GM04504 (cell line): ENCODE results near the gene POLN.

ENCODE experiments used
- DNase-seq: peaks from one replicate; pipeline ENCODE4 v3.0.0-alpha.2; 2012; ENCODE audit warnings: low read depth

The POLN gene

GRCh38 chr4:2069161-2069971 lies 172.6 kb downstream of the POLN start:
- DNase-seq: no peak

GRCh38 chr4:2068566-2068965 lies 173.4 kb downstream of the POLN start:
- no peak for DNase-seq

- no peak for DNase-seq
Measured at GRCh38 chr4:2068198-2068470, 173.8 kb downstream of the POLN start.

- DNase-seq: no peak
Measured at GRCh38 chr4:2067446-2068197, 174.3 kb downstream of the POLN start.

- no peak for DNase-seq
Measured at GRCh38 chr4:2066571-2067445, 175.1 kb downstream of the POLN start.

- DNase-seq: no peak
Measured at GRCh38 chr4:2066011-2066551, 175.8 kb downstream of the POLN start.

- DNase-seq: no peak
Measured at GRCh38 chr4:2065106-2065930, 176.6 kb downstream of the POLN start.

- DNase-seq: no peak
Measured at GRCh38 chr4:2064276-2064991, 177.5 kb downstream of the POLN start.

GRCh38 chr4:2063557-2064275 lies 178.2 kb downstream of the POLN start:
- no peak for DNase-seq

GRCh38 chr4:2062808-2063524 lies 179.0 kb downstream of the POLN start:
- DNase-seq: no peak

GRCh38 chr4:2062168-2062807 lies 179.6 kb downstream of the POLN start:
- no peak for DNase-seq

- no peak for DNase-seq
Measured at GRCh38 chr4:2061186-2062131, 180.5 kb downstream of the POLN start.

GRCh38 chr4:2060611-2061185 lies 181.2 kb downstream of the POLN start:
- no peak for DNase-seq

GRCh38 chr4:2059726-2060602 lies 182.0 kb downstream of the POLN start:
- no peak for DNase-seq

- DNase-seq: no peak
Measured at GRCh38 chr4:2059046-2059725, 182.7 kb downstream of the POLN start, which contains the start of gene NAT8L. NAT8L (plus strand) TSS chr4:2059327; CDS start chr4:2059512, 185 bp downstream.
